K562 (cell line): Measurements from ENCODE around the gene NAGPA. TPM values are rescaled to one million over a fixed set of nuclear protein-coding genes. Genes with fewer than 3 reads are reported as not detected.

Experiments
- ATAC-seq: fragments of 200-7000 bp; cut with Tn5 transposase; 3 replicates; pipeline ENCODE4 v1.9.1; 2020; ENCODE audit warnings: moderate library complexity
- BruUV-seq: library from RNA; stranded (reverse); fragments of 400-500 nt; replicated peaks from 2 replicates; lab custom pipeline; 2021; lab: Mats Ljungman, UMichigan
- CTCF ChIA-PET: fragments of 300-600 bp; formaldehyde crosslinking; extraction: SDS; loops from one replicate; lab custom pipeline; 2021; ENCODE audit warnings: low intra/inter-chr PET ratio; lab: Yijun Ruan, JAX
- POLR2A ChIA-PET: fragments of 300-600, 350-650 bp; sonication (Branson Sonifier 250); formaldehyde crosslinking; extraction: SDS; loops from one replicate; lab custom pipeline; 2021; ENCODE audit warnings: antibody characterized with exemption, inconsistent platforms; lab: Yijun Ruan, JAX
- DNase-seq, 4 experiments: peaks; one replicate each; pipeline versions ENCODE4 v3.0.0 to v3.0.0-alpha.2; 2011 to 2018; ENCODE audit warnings: low spot score in 3 of 4, mixed read lengths in 3 of 4; ENCODE audit errors: extremely low read depth in 1 of 4
- FAIRE-seq: peaks from 2 replicates; lab custom pipeline; 2011; peaks lifted over from hg19 to GRCh38; lab: Jason Lieb, UNC
- H2AFZ ChIP-seq: 2 replicates; pipeline ENCODE4 v1.6.0; 2011; ENCODE audit warnings: low read depth, low read length, control low read depth, inconsistent platforms
- H3K27ac ChIP-seq: fragments of 200-600 bp; 3 replicates; pipeline ENCODE4 v1.8.0; 2011; ENCODE audit warnings: low read depth, mild to moderate bottlenecking, control low read depth, inconsistent platforms, low read length, moderate library complexity, mixed read lengths; ENCODE audit errors: extremely low read depth
- H3K27me3 ChIP-seq, 2 experiments: fragments of 300-600 bp in 1 of 2; 2 replicates in 1 of 2; 3 replicates in 1 of 2; pipeline versions ENCODE4 v1.6.0 to v1.8.0; 2011; ENCODE audit warnings: inconsistent platforms in 2 of 2, low read length in 2 of 2, mild to moderate bottlenecking in 1 of 2, mixed read lengths in 1 of 2, moderate library complexity in 1 of 2; ENCODE audit not compliant: control insufficient read depth in 2 of 2, insufficient read depth in 2 of 2
- H3K36me3 ChIP-seq: fragments of 300-600 bp; 3 replicates; pipeline ENCODE4 v1.8.0; 2011; ENCODE audit warnings: mild to moderate bottlenecking, low read length, inconsistent platforms; ENCODE audit not compliant: control insufficient read depth, insufficient read depth
- H3K4me1 ChIP-seq, 2 experiments: fragments of 200-600 bp in 1 of 2; replicated peaks in 1 of 2; 2 replicates in 1 of 2; 3 replicates in 1 of 2; pipeline versions ENCODE4 v1.5.1 to v1.8.0; 2011; ENCODE audit warnings: inconsistent platforms in 2 of 2, low read length in 2 of 2, mild to moderate bottlenecking in 1 of 2, mixed read lengths in 1 of 2, moderate library complexity in 1 of 2; ENCODE audit not compliant: control insufficient read depth in 2 of 2, insufficient read depth in 2 of 2
- H3K4me2 ChIP-seq: 2 replicates; pipeline ENCODE4 v1.6.1; 2011; ENCODE audit warnings: low read length, control low read depth, inconsistent platforms, mixed read lengths; ENCODE audit not compliant: insufficient read depth
- H3K4me3 ChIP-seq: fragments of 200-600 bp; sonication (generic), shearing (Covaris generic); 2 replicates; pipeline ENCODE4 v1.5.1; 2016; ENCODE audit warnings: control low read depth, inconsistent platforms
- H3K79me2 ChIP-seq: fragments of 200-600 bp; 3 replicates; pipeline ENCODE4 v1.8.0; 2011; ENCODE audit warnings: low read length, inconsistent platforms; ENCODE audit not compliant: control insufficient read depth, insufficient read depth
- H3K9ac ChIP-seq, 2 experiments: 2 replicates each; pipeline versions ENCODE4 v1.6.0 to v1.6.1; 2011; ENCODE audit warnings: low read depth in 2 of 2, low read length in 2 of 2, control low read depth in 1 of 2, inconsistent platforms in 1 of 2, mild to moderate bottlenecking in 1 of 2, mixed read lengths in 1 of 2; ENCODE audit not compliant: insufficient read depth in 1 of 2
- H3K9me1 ChIP-seq: one replicate; pipeline ENCODE4 v1.6.0; 2011; ENCODE audit warnings: inconsistent platforms, mild to moderate bottlenecking, low read length, moderate library complexity; ENCODE audit not compliant: control insufficient read depth, insufficient read depth
- H3K9me3 ChIP-seq: replicated peaks from 2 replicates; pipeline ENCODE4 v1.5.1; 2011; ENCODE audit warnings: low read depth, low read length, inconsistent platforms; ENCODE audit not compliant: control insufficient read depth, insufficient read depth
- H4K20me1 ChIP-seq: replicated peaks from 2 replicates; pipeline ENCODE4 v1.6.1; 2011; ENCODE audit warnings: low read length, inconsistent platforms, mixed read lengths; ENCODE audit not compliant: control insufficient read depth, insufficient read depth
- BCOR ChIP-seq: fragments of 450-650 bp; IDR thresholded peaks from 2 replicates; pipeline ENCODE4 v1.6.1; 2016
- CHD2 ChIP-seq: IDR thresholded peaks from 2 replicates; pipeline ENCODE4 v1.6.1; 2011; ENCODE audit warnings: low read depth, low read length
- E2F3 ChIP-seq: fragments of 250-450 bp; sonication (Bioruptor Pico); IDR thresholded peaks from 2 replicates; pipeline ENCODE4 v1.4.0; 2020; ENCODE audit warnings: mild to moderate bottlenecking
- HOMEZ ChIP-seq: fragments of 250-450 bp; sonication (Bioruptor Pico); IDR thresholded peaks from 2 replicates; pipeline ENCODE4 v1.4.0; 2020; ENCODE audit warnings: mild to moderate bottlenecking, moderate library complexity
- LCOR ChIP-seq: sonication (generic); formaldehyde crosslinking; IDR thresholded peaks from 2 replicates; pipeline ENCODE4 v1.8.0; 2022; ENCODE audit warnings: mild to moderate bottlenecking, missing genetic modification reagents
- NFE2L1 ChIP-seq: fragments of 450-650 bp; IDR thresholded peaks from 2 replicates; pipeline ENCODE4 v1.6.1; 2016; ENCODE audit warnings: missing genetic modification characterization, low read depth, mild to moderate bottlenecking, missing compliant biosample characterization, moderate library complexity, borderline replicate concordance
- NUFIP1 ChIP-seq: fragments of 450-650 bp; IDR thresholded peaks from 2 replicates; pipeline ENCODE4 v1.6.1; 2018; ENCODE audit not compliant: partially characterized antibody
- POLR2G ChIP-seq: fragments of 200-400 bp; formaldehyde crosslinking; IDR thresholded peaks from 2 replicates; pipeline ENCODE4 v1.6.1; 2017; ENCODE audit warnings: low read depth, mild to moderate bottlenecking, antibody characterized with exemption, low read length, moderate library complexity
- PPARD ChIP-seq: fragments of 250-450 bp; sonication (Bioruptor Pico); IDR thresholded peaks from 2 replicates; pipeline ENCODE4 v1.8.0; 2022; ENCODE audit warnings: inconsistent platforms, mild to moderate bottlenecking, moderate library complexity
- RBFOX2 ChIP-seq: fragments of 200-400 bp; formaldehyde crosslinking; IDR thresholded peaks from 2 replicates; pipeline ENCODE4 v1.6.1; 2017; ENCODE audit warnings: low read depth, mild to moderate bottlenecking, low read length, moderate library complexity
- RBM25 ChIP-seq: fragments of 200-400 bp; formaldehyde crosslinking; IDR thresholded peaks from 2 replicates; pipeline ENCODE4 v1.6.1; 2018; ENCODE audit warnings: low read length, low read depth, moderate library complexity; ENCODE audit not compliant: severe bottlenecking
- RFX1 ChIP-seq: fragments of 450-650 bp; IDR thresholded peaks from 2 replicates; pipeline ENCODE4 v1.6.1; 2016; ENCODE audit warnings: mild to moderate bottlenecking, moderate library complexity
- SIN3B ChIP-seq: fragments of 450-650 bp; IDR thresholded peaks from 2 replicates; pipeline ENCODE4 v1.6.1; 2017; ENCODE audit warnings: low read depth, mild to moderate bottlenecking, moderate library complexity
- SNAPC5 ChIP-seq: fragments of 250-450 bp; sonication (Bioruptor Pico); IDR thresholded peaks from 2 replicates; pipeline ENCODE4 v1.8.0; 2021; ENCODE audit warnings: moderate library complexity, mild to moderate bottlenecking, inconsistent platforms
- SRSF1 ChIP-seq: fragments of 200-400 bp; formaldehyde crosslinking; IDR thresholded peaks from 2 replicates; pipeline ENCODE4 v1.6.1; 2017; ENCODE audit warnings: mild to moderate bottlenecking, low read depth, low read length, moderate library complexity
- ZFP36 ChIP-seq: fragments of 150-350 bp; IDR thresholded peaks from 2 replicates; pipeline ENCODE4 v1.6.1; 2018; ENCODE audit warnings: low read length, low read depth; ENCODE audit not compliant: partially characterized antibody
- ZNF444 ChIP-seq: fragments of 250-450 bp; sonication (Bioruptor Pico); IDR thresholded peaks from 2 replicates; pipeline ENCODE4 v1.4.0; 2020; ENCODE audit warnings: mild to moderate bottlenecking, moderate library complexity
- WGBS: fragments of 100-300 bp; shearing (Covaris generic); methylation state at CpG from one replicate; pipeline ENCODE4 v1.1.6; 2016; ENCODE audit warnings: low coverage, mixed read lengths; ENCODE audit not compliant: insufficient coverage; ENCODE audit errors: missing lambda C conversion rate; 5-methylcytosine and 5-hydroxymethylcytosine counted together
- in situ Hi-C: fragments of 300-500 bp; cut with MboI; formaldehyde crosslinking; loops from 4 replicates; pipeline ENCODE4 v1.15.0; 2018; ENCODE audit warnings: inconsistent platforms, mixed read lengths
- intact Hi-C: fragments of 100-400 bp; cut with micrococcal nuclease; formaldehyde crosslinking; loops from 2 replicates; pipeline ENCODE4 v1.14.2; 2022
- polyA plus RNA-seq, 8 experiments: library from polyadenylated mRNA; depleted of rRNA in 4 of 8; stranded (reverse) in 5 of 8; unstranded in 3 of 8; fragments of >200 nt; fragmentation: Nextera tagmentation in 2 of 8; fragmentation: Illumina TruSeq in 1 of 8; extraction: Ambion mirVana in 2 of 8; extraction: Trizol in 1 of 8; gene quantifications; 2 replicates each; pipeline versions ENCODE4 v1.2.1 to v1.2.3, GENCODE V29; 2011 to 2014; ENCODE audit warnings: inconsistent platforms in 1 of 8, missing spikeins in 1 of 8
- total RNA-seq, 7 experiments: library from RNA; depleted of rRNA in 6 of 7; stranded (reverse); fragments of >200 nt in 6 of 7; fragmentation: Illumina TruSeq in 2 of 7; extraction: Trizol in 2 of 7; gene quantifications; 2 replicates each; pipeline versions ENCODE4 v1.2.1 to v1.2.3, GENCODE V29; 2011 to 2021; ENCODE audit warnings: low replicate concordance in 1 of 7

Gene NAGPA
- total and polyA plus RNA-seq, 9 of the 15 experiments (the other 6 are each of a cell fraction or from before 2014, with no cell fraction given): 0.15 to 12.7 (median 4.6) TPM

GRCh38 chr16:4981473-4981872, 52.3 kb downstream of the NAGPA start:
- no peak overlapping the region for H3K4me3 ChIP-seq
- DNase-seq (no peak), ATAC-seq (no peak), FAIRE-seq (no peak)
- in situ Hi-C loops (no loop called here), intact Hi-C loops (no loop called here)
- POLR2A ChIA-PET: interaction anchor here (1.2 kb wide), 1 partner anchor 11 kb away, joined by 3 read pairs; no protein-coding TSS in a partner anchor
- no TSS peak for BruUV-seq
- H3K36me3 ChIP-seq: no peaks in the 10 kb centered on the region
- no peaks in the 10 kb centered on the region for H3K9me3 ChIP-seq
- H4K20me1 ChIP-seq: 0 out of 2 replicates have a peak, but pooled peaks cover 7% of the 10 kb centered on the region
- 28% methylated on average over 7 of the region's 7 CpGs for WGBS
- H2AFZ ChIP-seq: no peak overlapping the region
- peaks cover 5 to 8% of the 10 kb centered on the region in 2 experiments; a peak in 4 of 5 replicates for H3K4me1 ChIP-seq
- peaks cover 12 to 31% of the 10 kb centered on the region in 2 experiments; a peak in 3 of 5 replicates for H3K27me3 ChIP-seq
- CTCF ChIA-PET: no interaction called here
- TF ChIP-seq BCOR (peak; percentile 76), ZFP36 (peak; percentile 57), RBFOX2 (no peak), RBM25 (peak; percentile 59)
- H3K4me2 ChIP-seq: no peak overlapping the region
- no peaks in the 10 kb centered on the region for H3K9me1 ChIP-seq
- H3K79me2 ChIP-seq: no peaks in the 10 kb centered on the region
- H3K27ac ChIP-seq: no peak overlapping the region
- no peak overlapping the region for H3K9ac ChIP-seq

GRCh38 chr16:4980691-4981090, 53.0 kb downstream of the NAGPA start:
- Histone ChIP-seq H3K9me3 (no peaks in the 10 kb centered on the region), H2AFZ (peak overlapping the region; percentile 71; the same call in 1 of the 2 replicates), H3K79me2 (no peaks in the 10 kb centered on the region), H3K9ac (no peak overlapping the region), H3K27ac (no peak overlapping the region), H3K9me1 (no peaks in the 10 kb centered on the region), H3K4me3 (no peak overlapping the region), H3K4me2 (peak overlapping the region; percentile 24), H4K20me1 (0 out of 2 replicates have a peak, but pooled peaks cover 7% of the 10 kb centered on the region), H3K27me3 (peaks cover 11 to 33% of the 10 kb centered on the region in 2 experiments; a peak in 3 of 5 replicates), H3K4me1 (peaks cover 5 to 8% of the 10 kb centered on the region in 2 experiments; a peak in 4 of 5 replicates), H3K36me3 (no peaks in the 10 kb centered on the region)
- BruUV-seq: no TSS peak
- ATAC-seq: no peak
- ChIA-PET CTCF (no interaction called here), POLR2A (no interaction called here)
- 12% methylated on average over 10 of the region's 10 CpGs for WGBS
- FAIRE-seq: no peak
- intact Hi-C loops: no loop called here
- DNase-seq: no peak
- in situ Hi-C loops: no loop called here
- TF ChIP-seq RFX1: no peak
- no peak for TF ChIP-seq SIN3B
- TF ChIP-seq NUFIP1: no peak
- no peak for TF ChIP-seq NFE2L1 (tag)
- no peak for TF ChIP-seq CHD2
- no peak for TF ChIP-seq POLR2G
- no peak for TF ChIP-seq E2F3 (CRISPR knock-in tag)
- no peak for TF ChIP-seq LCOR (CRISPR knock-in tag)
- no peak for TF ChIP-seq SRSF1
- TF ChIP-seq SNAPC5 (CRISPR knock-in tag): no peak
- no peak for TF ChIP-seq HOMEZ (CRISPR knock-in tag)
- TF ChIP-seq PPARD (CRISPR knock-in tag): no peak
- TF ChIP-seq ZNF444 (CRISPR knock-in tag): no peak
